ENCODE results near the gene GALNT18.

GALNT18 gene

DNA sequence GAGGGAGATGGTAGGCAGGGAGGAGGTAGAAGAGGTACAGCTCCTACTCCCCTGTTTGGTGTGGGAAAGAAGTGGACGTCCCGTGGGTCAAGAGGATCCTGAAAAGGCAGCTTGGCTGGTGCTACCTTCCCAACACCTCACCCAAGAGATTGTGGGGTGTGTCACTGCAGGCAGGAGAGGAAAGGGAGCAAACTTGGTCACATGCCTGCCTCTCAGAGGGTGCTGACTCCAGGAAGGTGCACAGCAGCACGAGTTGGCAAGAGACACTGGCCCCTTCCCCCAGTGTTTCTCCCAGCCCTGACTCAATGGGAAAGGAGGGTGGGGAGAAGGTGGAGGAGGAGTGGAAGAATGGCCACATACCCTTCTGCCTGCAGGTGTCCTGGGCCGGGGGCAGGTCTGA, 368.3 kb downstream of the GALNT18 start:
- no peak for DNase-seq

DNA sequence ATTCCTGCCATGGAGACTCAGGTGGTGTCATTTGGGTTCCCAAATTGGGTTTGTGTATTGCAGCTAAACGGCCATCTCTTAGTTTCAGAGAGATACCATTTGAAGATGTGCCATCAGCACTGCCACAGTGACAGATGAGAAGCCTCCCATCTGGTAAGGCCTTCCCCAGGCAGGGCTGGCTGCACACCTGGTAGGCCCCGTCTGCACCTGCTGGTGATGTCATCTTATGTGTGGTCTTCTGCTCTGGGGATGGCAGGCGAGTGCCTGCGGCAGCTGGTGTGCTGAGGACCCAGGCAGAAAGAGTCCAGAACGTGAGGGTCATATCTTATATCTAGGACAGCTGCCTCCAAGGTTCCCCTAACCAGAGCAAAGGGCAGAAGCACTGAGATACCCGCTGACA, 369.4 kb downstream of the GALNT18 start:
- no peak for DNase-seq

GRCh38 chr11:11251394-11251970, 370.3 kb downstream of the GALNT18 start:
- DNase-seq, result no peak

DNA sequence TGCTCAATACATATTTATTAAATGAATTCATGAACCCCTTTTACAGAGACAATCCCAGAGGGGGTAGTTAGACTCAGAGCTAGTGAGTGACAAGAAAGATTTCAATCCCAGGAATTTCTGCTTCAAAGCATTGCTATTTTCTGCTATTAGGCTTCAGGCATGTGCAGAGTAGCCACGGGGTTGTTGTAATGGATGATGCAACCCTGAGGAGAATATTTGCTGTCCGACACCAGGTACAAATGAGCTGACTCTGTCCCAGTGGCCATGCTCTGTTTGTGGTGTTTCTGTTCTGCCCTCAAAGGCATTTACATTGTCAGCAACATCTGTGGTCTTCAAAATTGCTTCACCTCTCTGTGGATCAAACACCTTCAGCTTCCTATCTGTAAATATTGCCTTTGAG, 371.3 kb downstream of the GALNT18 start:
- DNase-seq, result no peak

DNA sequence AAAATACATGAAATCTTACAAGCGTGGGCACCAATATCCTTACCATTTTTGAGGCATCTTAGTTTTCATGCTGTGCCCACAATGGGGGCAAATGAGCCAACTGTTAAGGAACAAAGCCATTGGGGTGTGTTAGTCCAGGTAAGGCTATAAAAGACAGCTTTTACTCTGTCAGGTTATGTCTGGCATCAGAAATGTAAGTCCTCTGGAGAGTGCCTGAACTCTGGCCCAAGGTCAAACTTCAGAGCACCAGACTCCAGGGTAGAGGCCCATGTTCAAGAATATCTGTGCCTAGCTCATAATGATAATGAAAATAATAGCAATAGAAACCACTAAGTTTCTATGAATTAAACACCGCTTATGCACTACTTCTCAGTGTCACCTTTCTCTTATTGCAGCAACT, 374.2 kb downstream of the GALNT18 start:
- no peak for DNase-seq

DNA sequence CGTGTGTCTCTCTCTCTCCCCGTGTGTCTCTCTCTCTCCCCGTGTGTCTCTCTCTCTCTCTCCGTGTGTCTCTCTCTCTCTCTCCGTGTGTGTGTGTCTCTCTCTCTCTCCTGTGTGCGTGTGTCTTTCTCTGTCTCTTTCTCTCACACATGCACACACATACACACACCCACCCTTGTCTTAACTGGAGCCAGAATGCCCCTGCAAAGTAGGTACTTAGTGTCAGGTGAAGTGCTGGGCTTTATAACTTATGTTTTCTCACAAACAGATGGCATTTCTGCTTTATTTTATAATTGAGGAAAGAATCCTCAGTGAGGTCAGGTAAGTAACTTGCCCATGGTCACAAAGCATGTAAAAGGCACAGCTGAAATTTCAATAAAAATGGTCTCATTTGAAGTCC, 374.7 kb downstream of the GALNT18 start:
- DNase-seq, result no peak

DNA sequence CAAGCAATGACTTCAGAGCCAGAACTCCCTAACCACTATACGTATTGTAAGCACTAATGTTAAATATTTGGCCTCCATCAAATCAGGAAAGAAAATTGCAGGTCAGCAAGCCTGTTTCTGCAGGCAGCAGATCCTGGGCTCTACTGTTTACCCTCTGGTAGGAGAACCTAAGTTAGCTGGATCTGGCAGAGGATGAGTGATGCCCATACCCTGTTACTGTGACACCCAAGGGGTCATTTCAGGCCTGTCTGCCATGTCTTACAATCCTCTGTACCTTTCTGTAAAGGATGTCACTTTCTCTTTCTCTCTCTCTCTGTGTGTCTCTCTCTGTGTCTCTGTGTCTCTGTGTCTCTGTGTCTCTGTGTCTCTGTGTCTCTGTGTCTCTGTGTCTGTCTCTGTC, 375.6 kb downstream of the GALNT18 start:
- DNase-seq, result no peak

GRCh38 chr11:11245453-11245852, 376.4 kb downstream of the GALNT18 start:
- DNase-seq, result no peak

DNA sequence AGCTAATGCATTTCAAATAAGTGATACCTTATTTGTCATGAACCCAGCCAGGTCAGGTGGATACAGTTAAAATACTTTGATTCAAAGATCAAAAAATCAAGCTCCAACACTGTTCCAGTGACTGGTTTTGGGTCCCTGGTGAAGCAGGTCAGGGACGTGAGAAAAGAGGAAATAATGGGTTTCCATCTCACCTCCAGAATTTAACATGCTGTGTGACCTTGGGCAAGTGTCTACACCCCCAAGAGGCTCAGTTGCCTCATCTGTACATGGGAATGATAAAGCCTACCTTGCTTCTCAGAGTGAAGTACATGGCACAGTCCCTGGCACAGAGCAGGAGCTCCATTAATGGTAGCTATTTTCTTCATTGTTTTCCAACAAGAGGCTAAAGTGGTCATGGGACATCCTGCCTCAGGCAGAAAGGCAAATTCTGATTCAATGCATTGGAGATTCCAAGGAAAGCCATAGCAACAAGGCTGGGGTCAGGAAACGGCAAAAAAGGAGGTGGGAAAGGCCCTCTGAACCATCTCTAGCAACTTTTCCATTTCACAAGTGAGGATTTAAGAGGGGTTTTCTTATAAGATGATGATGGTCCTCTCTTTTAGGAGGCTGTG, 377.2 kb downstream of the GALNT18 start:
- no peak for DNase-seq

DNA sequence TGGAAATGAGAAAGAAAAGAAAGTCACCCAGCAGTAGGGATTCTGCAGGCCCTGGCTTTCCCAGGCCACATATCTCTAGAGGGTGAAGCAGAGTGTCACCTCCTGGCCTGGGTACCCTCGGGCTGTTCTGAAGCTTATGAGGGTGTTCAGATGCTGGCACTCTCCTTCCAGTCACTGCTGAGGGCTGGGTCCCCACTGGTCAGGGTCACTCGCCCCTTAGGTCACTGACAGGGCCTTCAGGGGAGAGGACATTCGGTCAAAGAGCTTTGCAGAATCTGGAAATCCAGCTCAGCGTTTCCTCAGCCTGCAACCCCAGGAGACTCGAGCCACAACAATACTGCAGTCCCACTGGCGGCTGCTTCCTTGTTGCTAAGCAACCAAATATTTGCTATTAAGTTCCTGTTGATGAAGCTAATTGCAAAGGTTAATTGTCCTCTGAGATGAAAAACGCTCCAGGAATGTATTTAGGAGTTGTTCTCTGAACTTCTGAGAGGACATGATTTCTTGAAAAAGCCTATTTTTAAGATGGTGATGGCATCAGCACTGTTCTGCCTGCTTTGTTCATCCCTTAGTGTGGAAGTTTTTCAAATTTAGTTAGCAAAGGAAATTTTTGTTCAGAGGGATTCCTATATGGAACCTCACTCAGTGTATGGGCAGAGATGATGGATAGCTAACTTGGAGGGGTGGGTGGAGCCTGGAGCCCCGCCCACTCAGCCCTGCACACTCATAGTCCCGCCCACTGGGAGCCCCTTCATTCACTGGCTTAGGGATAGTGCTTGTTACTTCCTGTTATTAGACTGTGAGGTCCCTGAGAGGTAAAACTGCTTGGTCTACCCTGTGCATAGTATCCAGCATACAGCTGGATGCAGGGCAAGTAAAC, 378.0 kb downstream of the GALNT18 start:
- no peak for DNase-seq

DNA sequence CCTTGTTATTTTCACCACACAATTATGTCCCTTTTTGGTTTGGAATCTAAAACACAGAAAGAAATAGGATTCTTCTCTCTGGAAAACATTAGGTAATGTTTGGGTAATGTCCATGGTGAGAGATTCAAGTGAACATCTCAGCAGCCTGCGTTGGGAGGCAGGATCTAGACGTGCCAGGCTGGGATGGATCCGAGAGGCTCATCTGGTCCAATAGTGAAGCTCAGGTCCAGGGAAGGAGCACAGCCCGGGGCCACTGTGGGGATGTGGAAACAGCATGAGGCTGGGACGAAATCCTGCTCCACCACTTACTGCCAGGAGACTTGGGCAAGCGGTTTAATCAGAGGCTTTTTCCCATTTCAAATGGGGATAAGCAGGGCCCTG, 378.6 kb downstream of the GALNT18 start:
- DNase-seq, result no peak

- no peak for DNase-seq
These were observed 380.5 kb downstream of the GALNT18 start for GRCh38 chr11:11241284-11241683.

GRCh38 chr11:11239959-11240358, 381.8 kb downstream of the GALNT18 start:
- no peak for DNase-seq

DNA sequence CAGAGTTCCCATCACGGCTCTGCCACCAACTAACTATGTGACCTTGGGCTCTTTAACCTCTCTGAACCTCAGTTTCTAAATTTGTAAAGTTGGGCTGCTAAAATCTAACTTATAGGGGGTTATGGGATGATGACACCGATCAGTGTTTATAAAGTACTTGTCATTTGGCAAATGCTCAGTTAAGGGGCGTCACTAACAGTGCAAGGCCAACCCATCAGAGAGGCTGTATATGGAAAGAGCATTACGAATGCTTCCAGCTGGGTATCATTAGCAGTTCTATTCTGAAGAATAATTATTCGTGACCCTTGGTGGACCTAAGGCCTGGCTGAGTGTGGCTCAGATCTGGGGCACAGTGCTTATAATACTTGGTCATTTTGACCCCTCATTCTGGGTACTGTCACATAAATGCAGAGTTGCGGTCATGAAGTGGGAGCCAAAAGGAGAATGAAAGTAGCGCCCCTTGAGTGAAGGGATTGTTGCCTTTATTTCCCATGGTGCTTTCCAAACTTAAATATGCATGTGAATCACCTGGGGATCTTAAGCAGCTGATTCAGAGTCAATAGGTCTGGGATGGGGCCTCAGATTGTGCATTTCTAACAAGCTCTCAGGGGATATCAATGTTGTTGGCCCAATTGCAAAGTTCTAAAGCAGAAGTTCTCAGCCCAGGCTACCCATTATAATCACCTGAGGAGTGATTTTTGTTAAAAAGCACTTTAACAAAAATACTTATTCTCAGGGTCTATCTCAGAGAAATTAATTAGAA, 384.6 kb downstream of the GALNT18 start:
- DNase-seq, result no peak

- no peak for DNase-seq
These were observed 385.2 kb downstream of the GALNT18 start for GRCh38 chr11:11236498-11237059.

GRCh38 chr11:11231763-11232162, 390.0 kb downstream of the GALNT18 start:
- no peak for DNase-seq

- DNase-seq, result no peak
These were observed 390.8 kb downstream of the GALNT18 start for GRCh38 chr11:11230802-11231562.

DNA sequence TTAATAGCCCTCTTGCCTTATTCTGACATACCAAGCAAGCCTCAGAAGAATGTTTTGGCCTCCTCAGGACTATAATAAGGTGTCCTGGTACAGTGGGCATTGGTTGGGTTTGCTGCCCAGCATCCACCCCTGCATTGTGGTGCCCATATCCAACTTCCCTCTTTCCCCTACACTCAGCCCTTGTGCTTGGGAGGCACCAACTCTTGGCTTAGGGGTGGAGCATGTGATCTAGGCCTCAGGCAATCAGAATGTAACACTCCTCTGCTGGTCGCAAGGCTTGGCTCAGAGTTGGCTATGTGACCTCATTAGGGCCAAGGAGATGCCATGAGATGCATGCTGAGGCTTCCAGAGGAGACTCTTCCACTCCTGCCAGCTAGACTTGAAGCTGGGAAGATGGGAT, 391.7 kb downstream of the GALNT18 start:
- DNase-seq, result no peak

- DNase-seq, result no peak
These were observed 392.2 kb downstream of the GALNT18 start for GRCh38 chr11:11229647-11230046.

GRCh38 chr11:11227296-11228085, 394.3 kb downstream of the GALNT18 start:
- no peak for DNase-seq
